Fibroblast of lung (primary cell): Measurements from ENCODE around the gene MYOZ2. TPM values are rescaled to one million over a fixed set of nuclear protein-coding genes. Genes with fewer than 3 reads are reported as not detected.

Experiments
- DNase-seq, 2 donors: peaks; one replicate each; pipeline versions ENCODE4 v3.0.0 to v3.0.0-alpha.2; 2010; ENCODE audit warnings: low read depth in 2 of 2
- H2AFZ ChIP-seq: 2 replicates; pipeline ENCODE4 v1.5.1; 2012; ENCODE audit warnings: low read length, control low read depth, inconsistent platforms
- H3K27ac ChIP-seq: 2 replicates; pipeline ENCODE4 v1.5.1; 2011; ENCODE audit warnings: low read length, control low read depth; ENCODE audit not compliant: insufficient read depth
- H3K27me3 ChIP-seq: 2 replicates; pipeline ENCODE4 v1.5.1; 2011; ENCODE audit warnings: mild to moderate bottlenecking, low read length; ENCODE audit not compliant: control insufficient read depth, insufficient read depth
- H3K36me3 ChIP-seq: 2 replicates; pipeline ENCODE4 v1.5.1; 2011; ENCODE audit warnings: low read length; ENCODE audit not compliant: control insufficient read depth, insufficient read depth
- H3K4me1 ChIP-seq: 2 replicates; pipeline ENCODE4 v1.5.1; 2011; ENCODE audit warnings: low read length; ENCODE audit not compliant: control insufficient read depth, insufficient read depth; ENCODE audit errors: extremely low read depth
- H3K4me2 ChIP-seq: 2 replicates; pipeline ENCODE4 v1.5.1; 2011; ENCODE audit warnings: low read length, control low read depth; ENCODE audit not compliant: insufficient read depth; ENCODE audit errors: extremely low read depth
- H3K4me3 ChIP-seq, 4 experiments: fragments of 200-600 bp in 1 of 4; sonication (generic) in 1 of 4; replicated peaks in 1 of 4; 2 replicates each; pipeline ENCODE4 v1.5.1; 2011 to 2016; ENCODE audit warnings: low read length in 4 of 4, low read depth in 3 of 4, mild to moderate bottlenecking in 3 of 4, control low read depth in 2 of 4, inconsistent platforms in 1 of 4, mixed read lengths in 1 of 4; ENCODE audit not compliant: insufficient read depth in 1 of 4; ENCODE audit errors: control extremely low read depth in 1 of 4
- H3K79me2 ChIP-seq: 2 replicates; pipeline ENCODE4 v1.5.1; 2012; ENCODE audit warnings: mild to moderate bottlenecking, low read length, inconsistent platforms; ENCODE audit not compliant: control insufficient read depth, insufficient read depth
- H3K9ac ChIP-seq: 2 replicates; pipeline ENCODE4 v1.5.1; 2011; ENCODE audit warnings: mild to moderate bottlenecking, low read length, control low read depth; ENCODE audit not compliant: insufficient read depth
- H3K9me3 ChIP-seq: 2 replicates; pipeline ENCODE4 v1.5.1; 2012; ENCODE audit warnings: low read depth, low read length; ENCODE audit not compliant: control insufficient read depth, insufficient read depth
- H4K20me1 ChIP-seq: 2 replicates; pipeline ENCODE4 v1.5.1; 2011; ENCODE audit warnings: low read length; ENCODE audit not compliant: control insufficient read depth, insufficient read depth; ENCODE audit errors: extremely low read depth
- EZH2 ChIP-seq: IDR thresholded peaks from 2 replicates; pipeline ENCODE4 v1.5.1; 2012; ENCODE audit warnings: low read length, control low read depth, mild to moderate bottlenecking; ENCODE audit errors: missing control alignments
- polyA plus RNA-seq, 2 donors: library from polyadenylated mRNA; depleted of rRNA in 1 of 2; stranded (reverse) in 1 of 2; unstranded in 1 of 2; fragments of >200 nt; gene quantifications; 2 replicates each; pipeline ENCODE4 v1.2.1, GENCODE V29; 2011 to 2012; ENCODE audit warnings: missing spikeins in 1 of 2
- total RNA-seq: library from RNA; depleted of rRNA; stranded (reverse); fragments of >200 nt; gene quantifications from 2 replicates; pipeline ENCODE4 v1.2.1, GENCODE V29; 2014
- TF ChIP-seq, protein P1 (sequence below), 2 donors: IDR thresholded peaks in 1 of 2; conservative IDR thresholded peaks in 1 of 2; 1 replicate in 1 of 2; 2 replicates in 1 of 2; pipeline ENCODE4 v1.5.1; 2011 to 2012; ENCODE audit warnings: low read length in 2 of 2, control low read depth in 1 of 2, inconsistent platforms in 1 of 2, low read depth in 1 of 2, mild to moderate bottlenecking in 1 of 2

MYOZ2 gene
- total and polyA plus RNA-seq, 2 donors (not counting 1 experiment from before 2014, with no cell fraction given): 0.17 to 0.59 TPM

DNA sequence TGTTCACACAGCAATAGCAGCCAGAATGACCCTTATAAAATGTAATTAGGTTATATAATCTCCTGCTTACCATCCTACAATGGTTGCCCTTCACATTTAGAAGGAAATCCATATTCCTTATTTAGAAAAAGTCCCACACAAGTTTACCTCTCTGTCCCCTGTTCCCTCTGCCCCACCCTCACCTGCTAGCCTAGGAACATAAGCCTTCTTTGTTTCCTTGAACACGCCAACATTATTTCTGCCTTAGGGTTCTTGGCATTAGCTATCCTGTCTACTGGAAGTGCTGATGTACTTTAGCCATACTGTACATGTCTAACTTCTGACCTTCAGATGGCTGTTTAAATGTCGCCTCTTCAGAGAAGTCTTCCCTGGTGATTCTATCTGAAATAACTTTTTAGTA, 48.5 kb downstream of the MYOZ2 start:
- Histone ChIP-seq H2AFZ (no peak overlapping the region), H3K4me2 (no peak overlapping the region), H3K27me3 (no peaks in the 10 kb centered on the region), H3K79me2 (no peaks in the 10 kb centered on the region), H3K4me3 (no peak overlapping the region), H3K9ac (no peak overlapping the region), H3K36me3 (no peaks in the 10 kb centered on the region), H3K27ac (no peak overlapping the region), H3K4me1 (no peaks in the 10 kb centered on the region), H4K20me1 (no peaks in the 10 kb centered on the region), H3K9me3 (no peaks in the 10 kb centered on the region)
- no peak for DNase-seq
- TF ChIP-seq, protein P1, sequence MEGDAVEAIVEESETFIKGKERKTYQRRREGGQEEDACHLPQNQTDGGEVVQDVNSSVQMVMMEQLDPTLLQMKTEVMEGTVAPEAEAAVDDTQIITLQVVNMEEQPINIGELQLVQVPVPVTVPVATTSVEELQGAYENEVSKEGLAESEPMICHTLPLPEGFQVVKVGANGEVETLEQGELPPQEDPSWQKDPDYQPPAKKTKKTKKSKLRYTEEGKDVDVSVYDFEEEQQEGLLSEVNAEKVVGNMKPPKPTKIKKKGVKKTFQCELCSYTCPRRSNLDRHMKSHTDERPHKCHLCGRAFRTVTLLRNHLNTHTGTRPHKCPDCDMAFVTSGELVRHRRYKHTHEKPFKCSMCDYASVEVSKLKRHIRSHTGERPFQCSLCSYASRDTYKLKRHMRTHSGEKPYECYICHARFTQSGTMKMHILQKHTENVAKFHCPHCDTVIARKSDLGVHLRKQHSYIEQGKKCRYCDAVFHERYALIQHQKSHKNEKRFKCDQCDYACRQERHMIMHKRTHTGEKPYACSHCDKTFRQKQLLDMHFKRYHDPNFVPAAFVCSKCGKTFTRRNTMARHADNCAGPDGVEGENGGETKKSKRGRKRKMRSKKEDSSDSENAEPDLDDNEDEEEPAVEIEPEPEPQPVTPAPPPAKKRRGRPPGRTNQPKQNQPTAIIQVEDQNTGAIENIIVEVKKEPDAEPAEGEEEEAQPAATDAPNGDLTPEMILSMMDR (conservative IDR thresholded peaks at IDR 0.05 in 1 of 2, IDR thresholded peaks at IDR 0.05 in 1 of 2; ENCODE audit: low read depth in 1 of 2, low read length in 2 of 2): no peak
- no peak for TF ChIP-seq EZH2

DNA sequence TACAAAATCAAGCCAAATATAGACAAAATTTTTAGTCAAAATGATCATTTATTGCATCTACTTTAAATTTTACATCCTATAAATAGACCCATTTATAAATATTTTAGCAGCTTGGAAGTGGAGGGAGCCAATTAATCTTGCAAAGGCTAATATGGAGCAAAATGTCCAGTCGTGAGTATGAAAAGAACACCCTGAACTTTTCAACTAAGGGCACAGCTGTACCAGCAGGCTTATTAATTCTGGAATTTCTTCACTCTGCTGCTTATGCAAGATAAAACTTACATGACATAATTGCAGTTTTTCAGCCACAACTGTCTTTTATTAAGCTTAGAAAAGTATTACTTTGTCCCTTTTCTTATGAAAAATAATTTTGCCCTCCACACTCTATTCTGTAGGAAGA, 54.0 kb downstream of the MYOZ2 start:
- H3K4me3 ChIP-seq: no peak overlapping the region
- no peaks in the 10 kb centered on the region for H4K20me1 ChIP-seq
- no peak overlapping the region for H3K4me2 ChIP-seq
- H3K27me3 ChIP-seq: no peaks in the 10 kb centered on the region
- H3K36me3 ChIP-seq: no peaks in the 10 kb centered on the region
- no peak for TF ChIP-seq EZH2
- TF ChIP-seq, protein P1 (conservative IDR thresholded peaks at IDR 0.05 in 1 of 2, IDR thresholded peaks at IDR 0.05 in 1 of 2; ENCODE audit: low read depth in 1 of 2, low read length in 2 of 2): no peak
- H3K79me2 ChIP-seq: no peaks in the 10 kb centered on the region
- H3K9me3 ChIP-seq: no peaks in the 10 kb centered on the region
- no peaks in the 10 kb centered on the region for H3K4me1 ChIP-seq
- no peak overlapping the region for H3K27ac ChIP-seq
- H2AFZ ChIP-seq: no peak overlapping the region
- DNase-seq: peak in 1 of 2 donors; percentile 86
- H3K9ac ChIP-seq: no peak overlapping the region

DNA sequence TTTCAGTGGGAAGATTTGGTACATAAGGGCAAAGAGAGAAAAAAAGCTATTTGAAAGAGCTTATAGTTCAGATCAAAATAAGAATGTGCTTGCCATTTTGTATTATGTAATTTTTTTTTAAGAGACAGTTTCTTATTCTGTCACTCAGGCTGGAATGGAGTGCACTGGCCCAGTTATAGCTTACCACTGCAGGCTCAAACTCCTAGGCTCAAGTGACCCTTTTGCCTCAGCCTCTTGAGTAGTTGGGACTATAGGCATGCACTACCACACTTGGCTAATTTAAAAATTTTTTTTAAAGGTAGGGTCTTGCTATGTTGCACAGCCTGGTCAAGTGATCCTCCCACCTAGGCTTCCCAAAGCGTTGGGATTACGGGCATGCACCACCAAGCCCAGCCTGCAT, 54.7 kb downstream of the MYOZ2 start:
- H3K9me3 ChIP-seq: no peaks in the 10 kb centered on the region
- TF ChIP-seq EZH2: no peak
- TF ChIP-seq, protein P1 (conservative IDR thresholded peaks at IDR 0.05 in 1 of 2, IDR thresholded peaks at IDR 0.05 in 1 of 2; ENCODE audit: low read depth in 1 of 2, low read length in 2 of 2): no peak
- H3K4me2 ChIP-seq: no peak overlapping the region
- no peaks in the 10 kb centered on the region for H3K4me1 ChIP-seq
- H3K79me2 ChIP-seq: no peaks in the 10 kb centered on the region
- H2AFZ ChIP-seq: no peak overlapping the region
- no peak overlapping the region for H3K9ac ChIP-seq
- H3K27me3 ChIP-seq: no peaks in the 10 kb centered on the region
- no peaks in the 10 kb centered on the region for H3K36me3 ChIP-seq
- H3K4me3 ChIP-seq: no peak overlapping the region
- no peaks in the 10 kb centered on the region for H4K20me1 ChIP-seq
- no peak overlapping the region for H3K27ac ChIP-seq
- DNase-seq: no peak
